ENCODE measurements around the gene IQCE. TPM values are rescaled to one million over a fixed set of nuclear protein-coding genes. Genes with fewer than 3 reads are reported as not detected.
A peak's percentile ranks its signal among the peaks of the same experiment; 100 is the strongest.

Gene IQCE
- total RNA-seq, 6 donors from 2014 or later, result 18.0 to 51.3 (median 23.9) TPM

GRCh38 chr7:2639181-2639681 lies 80.5 kb downstream of the IQCE start:
- no peak for TF ChIP-seq CTCF (IDR thresholded peaks at IDR 0.05)
- no peak for TF ChIP-seq POLR2AphosphoS5 (IDR thresholded peaks at IDR 0.05)
- no peak for TF ChIP-seq EP300 (IDR thresholded peaks at IDR 0.05)
- TF ChIP-seq POLR2A (IDR thresholded peaks at IDR 0.05), result no peak
- no peaks in the 10 kb centered on the region for H3K27me3 ChIP-seq
- ATAC-seq (ENCODE audit: low FRiP score in 2 of 2) (no peak), DNase-seq (peak in 1 of 2 donors; percentile 78)
- peak overlapping the region in 2 of 4 donors; percentile 44 to 93 for H3K27ac ChIP-seq
- H3K4me1 ChIP-seq, result peaks cover 70 to 98% (median 78%) of the 10 kb centered on the region in 4 donors
- WGBS, 2 donors, result 84 to 95% methylated on average over 8 to 14 of the region's 24 CpGs
- no peaks in the 10 kb centered on the region for H3K36me3 ChIP-seq
- H3K4me3 ChIP-seq, result no peak overlapping the region
- no peaks in the 10 kb centered on the region for H3K9me3 ChIP-seq

GRCh38 chr7:2639695-2640481 lies 81.1 kb downstream of the IQCE start:
- TF ChIP-seq EP300 (IDR thresholded peaks at IDR 0.05) (no peak), POLR2AphosphoS5 (IDR thresholded peaks at IDR 0.05) (no peak), POLR2A (IDR thresholded peaks at IDR 0.05) (no peak), CTCF (IDR thresholded peaks at IDR 0.05) (no peak)
- Histone ChIP-seq H3K4me1 (peaks cover 70 to 98% (median 78%) of the 10 kb centered on the region in 4 donors), H3K4me3 (no peak overlapping the region), H3K36me3 (no peaks in the 10 kb centered on the region), H3K9me3 (no peaks in the 10 kb centered on the region), H3K27ac (peak overlapping the region in 2 of 4 donors; percentile 88 to 93), H3K27me3 (no peaks in the 10 kb centered on the region)
- DNase-seq (peak in 1 of 2 donors; percentile 74), ATAC-seq (ENCODE audit: low FRiP score in 2 of 2) (no peak)
- WGBS, 2 donors, result 83 to 91% methylated on average over 10 to 31 of the region's 37 CpGs

GRCh38 chr7:2640482-2640830 lies 81.7 kb downstream of the IQCE start:
- 71 to 80% methylated on average over 2 to 11 of the region's 12 CpGs for WGBS, 2 donors
- ATAC-seq (ENCODE audit: low FRiP score in 2 of 2), result no peak

GRCh38 chr7:2640846-2641316 lies 82.1 kb downstream of the IQCE start:
- Histone ChIP-seq H3K9me3 (no peaks in the 10 kb centered on the region), H3K4me1 (peaks cover 69 to 98% (median 78%) of the 10 kb centered on the region in 4 donors), H3K36me3 (no peaks in the 10 kb centered on the region), H3K4me3 (peak overlapping the region in 3 of 4 donors; percentile 17 to 33 (median 27)), H3K27me3 (no peaks in the 10 kb centered on the region), H3K27ac (peak overlapping the region; percentile 74 to 93 (median 85))
- no peak for ATAC-seq (ENCODE audit: low FRiP score in 2 of 2)
- peak in 1 of 2 donors; percentile 60 for DNase-seq
- TF ChIP-seq CTCF (IDR thresholded peaks at IDR 0.05) (no peak), POLR2A (IDR thresholded peaks at IDR 0.05) (no peak), EP300 (IDR thresholded peaks at IDR 0.05) (no peak), POLR2AphosphoS5 (IDR thresholded peaks at IDR 0.05) (no peak)
- 60% methylated on average over 9 of the region's 9 CpGs; no CpG with 5 or more reads in 1 of the 2 donors for WGBS, 2 donors

More at GRCh38 chr7:2640482-2640830, 81.7 kb downstream of the IQCE start:
- Histone ChIP-seq H3K27ac (peak overlapping the region in 3 of 4 donors; percentile 74 to 93 (median 88)), H3K4me3 (no peak overlapping the region), H3K4me1 (peaks cover 71 to 98% (median 79%) of the 10 kb centered on the region in 4 donors), H3K27me3 (no peaks in the 10 kb centered on the region), H3K9me3 (no peaks in the 10 kb centered on the region), H3K36me3 (no peaks in the 10 kb centered on the region)
- peak in 1 of 2 donors; percentile 86 for DNase-seq
- no peak for TF ChIP-seq EP300 (IDR thresholded peaks at IDR 0.05)
- no peak for TF ChIP-seq POLR2AphosphoS5 (IDR thresholded peaks at IDR 0.05)
- peak in 1 of 6 experiments; percentile 18 for TF ChIP-seq CTCF (IDR thresholded peaks at IDR 0.05)

Measured in upper lobe of left lung (tissue), 6 donors.